ENCODE results near the gene PGS1. TPM values are rescaled to one million over a fixed set of nuclear protein-coding genes. Genes with fewer than 3 reads are reported as not detected.
A peak's percentile ranks its signal among the peaks of the same experiment; 100 is the strongest.
"Not testable (repeated sequence)": the region's sequence is repeated elsewhere in the genome, so short reads cannot be mapped to it uniquely, and the experiment has no call there.

Gene PGS1
- 29.0 and 52.9 TPM in 2 replicates for total RNA-seq

- no peak for DNase-seq (ENCODE audit: low read depth)
Measured at GRCh38 chr17:78378225-78379130, at the start of gene PGS1. Gene PGS1 (plus strand): TSS chr17:78378649. CDS start chr17:78378666, 17 bp downstream.

DNA sequence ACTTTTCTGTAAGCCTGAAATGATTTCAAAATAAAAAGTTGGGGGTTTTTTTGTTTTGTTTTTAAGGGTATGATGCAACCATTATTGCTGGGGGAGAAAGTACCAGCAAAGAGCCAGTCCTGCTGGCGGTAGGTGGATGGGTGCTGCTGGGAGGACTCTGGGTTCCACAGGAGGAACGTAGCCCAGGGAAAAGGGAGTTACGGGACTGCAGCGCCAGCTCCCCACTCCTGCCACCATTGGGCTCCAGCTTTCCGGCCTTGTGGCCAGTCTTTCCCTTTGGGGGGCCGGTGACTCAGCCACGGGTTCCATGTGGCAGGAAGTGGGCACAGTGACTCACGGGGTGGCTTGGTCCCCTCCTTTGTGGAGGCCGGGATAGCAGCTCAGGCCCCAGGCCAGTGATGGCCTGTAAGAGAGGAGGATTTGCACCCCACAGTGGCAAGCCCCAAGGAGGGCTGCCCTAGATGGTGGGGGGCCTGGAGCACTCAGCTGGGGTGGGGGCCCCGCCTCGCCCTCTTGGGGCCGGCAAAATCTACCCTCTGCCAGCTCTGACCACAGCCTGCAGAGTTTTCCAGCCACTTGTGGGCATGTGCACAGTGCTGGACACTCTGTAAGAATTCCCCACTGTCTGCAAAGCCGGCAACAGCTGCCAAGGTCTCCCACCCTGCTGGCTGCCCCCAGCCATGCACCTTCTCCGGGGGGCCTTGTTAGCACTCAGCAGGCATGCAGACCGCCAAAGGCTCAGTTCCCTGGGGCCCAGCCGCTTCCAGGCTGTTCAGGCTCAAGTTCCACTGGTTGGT is 49.0 kb upstream of the PGS1 start:
- peak; percentile 59 for DNase-seq (ENCODE audit: low read depth)

GRCh38 chr17:78330570-78331224 is 47.8 kb upstream of the PGS1 start:
- peak; percentile 71 for DNase-seq (ENCODE audit: low read depth)

- not testable (repeated sequence) for DNase-seq (ENCODE audit: low read depth)
Measured at GRCh38 chr17:78331355-78331754, 47.1 kb upstream of the PGS1 start.

GRCh38 chr17:78332991-78333390 is 45.5 kb upstream of the PGS1 start:
- no peak for DNase-seq (ENCODE audit: low read depth)

- DNase-seq (ENCODE audit: low read depth): no peak
Measured at GRCh38 chr17:78335209-78335608, 43.2 kb upstream of the PGS1 start.

GRCh38 chr17:78337244-78338109 is 41.0 kb upstream of the PGS1 start:
- DNase-seq (ENCODE audit: low read depth): peak; percentile 56

GRCh38 chr17:78338486-78339259 is 39.8 kb upstream of the PGS1 start:
- no peak for DNase-seq (ENCODE audit: low read depth)

- DNase-seq (ENCODE audit: low read depth): no peak
Measured at GRCh38 chr17:78340183-78340955, 38.1 kb upstream of the PGS1 start.

DNA sequence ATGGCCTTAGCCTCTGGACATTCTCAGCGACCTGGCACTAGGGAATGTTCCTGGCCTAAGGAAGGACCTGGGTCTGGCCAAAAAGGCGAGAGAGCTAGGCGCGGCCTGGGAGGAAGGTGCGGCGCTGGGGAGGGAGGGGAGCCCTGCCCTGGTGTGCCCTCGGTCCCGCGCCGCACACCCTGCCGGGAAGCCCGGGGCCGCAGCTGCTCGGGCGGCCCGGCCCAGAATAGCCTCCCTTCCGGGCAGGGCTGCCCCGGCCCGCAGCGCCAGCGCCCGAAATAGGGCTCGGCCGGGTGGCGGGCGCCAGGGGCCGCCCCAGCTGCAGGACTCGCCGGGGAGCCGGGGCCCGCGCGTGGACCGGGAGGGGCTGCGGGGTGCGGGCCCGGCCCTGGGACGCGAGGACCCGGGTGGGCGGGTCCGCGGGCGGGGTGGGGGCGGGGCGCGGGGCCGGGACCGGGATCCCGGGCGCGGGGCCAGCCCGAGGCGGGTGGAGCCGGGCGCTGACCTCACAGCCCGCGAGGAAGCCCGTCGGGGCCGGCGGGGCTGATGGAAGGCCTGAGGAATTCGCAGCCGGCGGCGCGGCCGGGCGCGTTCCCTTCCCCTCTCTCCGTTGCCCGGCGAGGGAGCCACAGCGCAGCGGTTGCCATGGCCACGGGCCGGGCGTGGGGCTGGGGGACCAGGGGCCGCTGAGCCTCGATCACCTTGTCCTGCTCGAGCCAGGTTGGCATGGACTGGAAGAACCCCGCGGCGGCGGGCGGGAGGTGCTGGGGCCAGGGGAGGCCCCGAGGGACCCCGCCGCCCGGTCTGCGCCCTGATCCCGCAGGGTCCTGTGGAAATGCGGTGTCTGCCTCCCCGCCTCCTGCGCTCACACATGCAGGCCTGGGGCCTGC is 36.6 kb upstream of the PGS1 start:
- no peak for DNase-seq (ENCODE audit: low read depth)

GRCh38 chr17:78342449-78343186 is 35.8 kb upstream of the PGS1 start:
- DNase-seq (ENCODE audit: low read depth): peak; percentile 80

DNA sequence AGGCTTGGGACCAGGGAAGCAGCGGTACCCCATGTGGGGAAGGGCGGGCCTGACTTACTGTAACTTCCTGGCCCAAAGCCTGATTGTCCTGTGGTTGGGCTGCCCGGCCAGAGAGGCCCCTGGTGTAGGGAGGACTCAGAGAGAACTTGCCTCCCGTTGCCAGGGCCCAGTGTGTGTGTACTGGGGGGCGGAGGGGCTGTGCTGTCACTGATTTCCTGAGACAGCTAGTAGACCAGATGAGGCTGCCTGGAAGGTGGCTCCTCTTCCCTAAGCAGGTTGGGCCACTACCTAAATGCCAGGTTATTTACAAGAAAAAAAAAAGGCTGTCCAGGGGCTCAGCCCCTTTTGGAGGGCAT is 35.3 kb upstream of the PGS1 start:
- peak; percentile 66 for DNase-seq (ENCODE audit: low read depth)

GRCh38 chr17:78343543-78344201 is 34.8 kb upstream of the PGS1 start:
- DNase-seq (ENCODE audit: low read depth): no peak

GRCh38 chr17:78344666-78345065 is 33.8 kb upstream of the PGS1 start:
- DNase-seq (ENCODE audit: low read depth): no peak

DNA sequence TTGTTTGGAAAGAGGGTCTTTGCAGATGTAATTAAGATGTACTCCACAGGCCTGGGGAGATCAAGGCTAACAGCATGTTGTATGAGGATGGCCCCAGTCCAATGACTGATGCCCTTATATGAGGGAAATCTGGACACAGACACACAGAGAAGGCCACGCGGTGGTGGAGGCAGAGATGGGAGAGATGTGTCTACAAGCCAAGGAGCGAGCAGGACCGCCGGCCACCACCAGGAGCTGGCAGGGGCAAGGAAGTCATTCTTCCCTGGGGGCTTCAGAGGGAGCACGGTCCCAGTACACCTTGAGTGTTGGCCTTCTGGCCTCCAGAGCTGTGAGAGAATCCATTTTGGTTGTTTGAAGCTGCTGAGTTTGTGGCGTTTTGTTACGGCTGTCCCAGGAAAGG is 33.3 kb upstream of the PGS1 start:
- no peak for DNase-seq (ENCODE audit: low read depth)

GRCh38 chr17:78345791-78346494 is 32.5 kb upstream of the PGS1 start:
- DNase-seq (ENCODE audit: low read depth): no peak

Data from renal cortical epithelial cell (primary cell).